Measurements from ENCODE around the gene PCGF3.

Gene PCGF3

DNA sequence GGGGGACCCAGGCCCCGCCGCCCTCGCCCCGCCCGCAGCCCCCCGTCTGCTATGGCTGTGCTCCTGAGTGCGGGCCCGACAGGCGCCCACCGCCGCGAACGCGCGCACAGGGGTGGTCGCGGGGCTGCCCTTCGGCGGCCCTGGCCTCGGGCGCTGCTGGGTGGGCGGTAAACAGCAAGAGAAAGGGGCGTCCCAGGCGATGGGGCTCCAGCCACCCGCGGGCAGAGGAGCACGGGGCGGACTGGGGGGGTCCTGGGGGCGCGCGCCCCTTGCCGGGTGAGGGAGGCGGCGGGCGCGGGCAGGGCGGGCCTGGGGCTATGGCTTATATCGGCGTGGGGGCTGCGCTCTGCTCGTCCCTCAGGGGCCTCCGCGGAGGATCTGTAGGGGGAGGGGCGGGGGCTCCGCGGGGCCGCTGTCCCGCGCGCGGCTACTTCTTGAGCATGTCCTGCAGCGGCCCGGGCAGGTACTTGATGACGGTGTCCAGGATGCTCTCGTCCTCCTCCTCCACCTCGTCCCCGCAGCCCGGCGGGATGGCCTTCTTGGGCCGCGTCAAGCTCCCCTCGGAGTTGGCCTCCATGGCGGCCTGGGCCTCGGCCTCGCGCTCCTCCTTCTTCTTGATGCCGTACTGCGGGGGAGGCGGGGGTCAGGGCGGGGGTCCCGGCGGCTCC lies 80.6 kb downstream of the PCGF3 start:
- no peak for DNase-seq

DNA sequence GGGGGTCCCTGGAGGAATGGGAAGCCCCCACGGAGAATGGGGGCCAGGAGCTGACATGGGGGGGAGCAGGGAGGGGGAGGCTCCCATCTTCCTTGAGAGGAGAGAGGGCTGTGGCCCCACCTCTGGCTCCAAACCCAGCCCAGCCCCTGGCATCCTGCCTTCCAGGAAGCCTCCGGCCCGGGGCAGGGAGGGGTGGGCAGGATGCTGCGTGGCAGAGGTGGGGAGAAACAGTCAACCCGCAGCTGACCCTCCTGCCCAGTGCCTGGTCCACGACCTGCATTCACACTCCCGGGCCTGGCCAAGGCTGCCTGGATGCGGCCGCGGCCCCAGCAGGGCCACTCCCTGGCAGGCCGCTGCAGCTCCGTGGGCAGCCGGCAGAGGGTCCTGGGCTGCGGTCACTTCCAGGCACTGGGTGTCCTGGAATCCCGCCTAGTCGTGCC lies 81.2 kb downstream of the PCGF3 start:
- no peak for DNase-seq

DNA sequence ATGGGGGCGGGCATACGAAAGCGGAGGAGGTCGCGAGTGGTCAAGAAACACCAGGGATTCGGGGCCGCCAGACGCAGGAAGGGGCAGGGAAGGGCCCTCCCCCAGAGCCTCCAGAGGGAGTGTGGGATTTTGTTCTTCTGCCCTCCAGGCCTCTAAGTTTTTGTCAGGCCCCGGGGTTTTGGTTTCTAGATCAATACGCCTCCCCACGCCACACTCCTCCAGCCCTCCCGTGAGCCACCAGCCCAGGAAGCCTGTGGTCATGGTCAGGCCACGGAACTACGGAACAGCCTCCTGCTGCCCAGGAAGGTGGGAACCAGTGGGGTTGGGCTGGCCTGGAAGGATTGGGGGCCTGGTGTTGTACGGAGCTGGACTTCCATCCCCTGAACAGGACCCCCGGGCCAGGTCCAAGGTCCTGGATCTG lies 81.9 kb downstream of the PCGF3 start:
- no peak for DNase-seq

DNA sequence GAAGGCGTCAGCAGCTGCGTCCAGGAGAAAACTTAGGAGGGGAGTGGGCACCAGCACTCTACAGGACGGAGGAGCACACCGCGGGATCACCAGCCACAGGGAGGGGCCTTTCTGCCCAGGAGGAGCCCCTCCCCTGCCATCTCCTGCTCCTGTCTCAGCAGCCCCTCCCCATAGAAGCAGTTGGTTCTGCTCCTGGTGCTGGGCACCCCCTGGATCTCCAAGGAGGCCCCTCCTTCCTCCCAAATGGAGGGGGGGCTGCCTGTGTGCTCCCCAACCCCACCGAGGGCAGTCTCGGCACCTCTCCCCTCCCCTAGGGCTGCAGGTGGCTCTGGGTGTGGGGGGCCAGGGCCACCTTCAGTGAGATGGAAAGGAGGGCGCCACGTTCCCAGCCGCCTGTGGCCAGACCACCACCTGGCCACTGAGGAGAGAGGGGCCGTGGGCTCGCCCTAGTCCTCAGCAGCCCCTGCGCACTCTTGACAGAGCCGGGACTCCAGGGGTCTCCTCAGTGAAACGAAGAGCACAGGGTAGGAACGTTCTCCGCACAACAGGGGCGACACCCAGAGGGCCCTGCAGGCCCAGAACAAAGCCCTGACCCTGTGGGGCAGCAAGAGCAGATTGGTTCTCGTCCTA lies 82.5 kb downstream of the PCGF3 start:
- no peak for DNase-seq

DNA sequence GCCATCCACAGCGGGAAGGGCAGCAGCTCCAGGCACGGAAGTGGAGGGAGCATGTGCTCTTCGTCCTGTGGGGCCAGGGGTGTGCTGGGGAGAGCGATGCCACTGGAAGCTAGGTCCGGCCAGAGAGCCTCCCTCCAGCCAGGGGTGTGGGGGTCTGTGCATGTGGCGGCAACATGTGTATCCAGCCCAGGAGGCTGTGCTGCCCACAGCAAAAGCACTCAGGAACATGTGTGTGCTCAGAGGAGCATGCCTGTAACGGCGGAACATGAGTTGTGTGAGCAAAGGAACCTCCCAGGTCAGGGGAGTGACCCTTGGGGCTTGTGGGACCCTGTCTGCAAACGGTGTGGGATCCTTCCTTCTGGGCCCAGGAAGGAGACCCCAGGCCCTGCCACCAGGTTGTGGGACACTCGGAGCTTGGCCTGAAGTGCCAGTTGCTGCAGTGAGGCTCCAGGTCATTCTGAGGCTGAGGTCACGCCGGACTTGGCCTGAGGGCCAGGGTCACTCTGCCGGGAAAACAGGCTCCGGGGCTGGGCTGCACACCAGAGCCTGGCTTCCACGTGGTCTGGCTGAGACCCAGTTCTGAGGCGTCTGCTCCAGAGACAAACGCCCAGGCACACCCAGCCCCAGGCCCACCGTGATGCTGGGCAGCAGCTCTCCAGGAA lies 83.1 kb downstream of the PCGF3 start:
- no peak for DNase-seq

DNA sequence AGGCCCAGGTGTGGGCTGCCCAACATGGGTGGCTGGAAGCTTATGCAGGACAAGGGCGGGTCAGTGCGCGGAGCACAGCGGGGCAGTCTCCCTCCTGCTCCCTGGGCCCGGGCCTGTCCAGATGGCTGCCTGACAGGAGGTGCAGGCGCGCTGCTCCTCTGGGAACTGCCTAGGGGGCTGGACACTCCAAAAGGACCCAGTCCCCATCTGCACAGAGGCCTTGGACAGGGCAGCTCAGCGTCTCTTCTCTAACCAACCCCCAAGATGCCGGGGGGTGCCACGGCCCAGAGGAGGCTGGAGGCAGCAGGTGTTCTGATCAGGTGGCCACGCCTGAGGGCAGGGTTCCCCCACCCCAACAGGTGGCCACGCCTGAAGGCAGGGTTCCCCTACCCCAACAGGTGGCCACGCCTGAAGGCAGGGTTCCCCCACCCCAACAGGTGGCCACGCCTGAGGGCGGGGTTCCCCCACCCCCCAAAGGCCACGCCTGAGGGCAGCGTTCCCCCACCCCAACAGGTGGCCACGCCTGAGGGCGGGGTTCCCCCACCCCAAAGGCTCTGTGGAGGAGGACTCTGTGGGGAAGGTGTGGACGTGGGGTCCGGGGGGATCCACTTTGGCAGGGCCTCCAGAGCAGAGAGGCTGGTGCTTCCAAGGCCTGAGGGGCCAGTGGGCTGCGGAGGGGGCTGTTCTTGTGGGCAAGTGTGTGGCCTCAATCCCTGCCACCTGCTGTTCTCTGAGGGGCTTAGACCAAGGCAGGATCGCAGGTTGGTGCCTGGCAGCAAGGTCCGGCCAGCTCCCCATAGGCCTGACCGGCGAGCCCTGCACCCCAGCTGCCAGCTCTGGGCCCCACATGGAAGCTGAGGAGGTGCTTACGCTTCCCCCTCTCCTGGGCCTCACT lies 84.2 kb downstream of the PCGF3 start:
- DNase-seq: no peak

DNA sequence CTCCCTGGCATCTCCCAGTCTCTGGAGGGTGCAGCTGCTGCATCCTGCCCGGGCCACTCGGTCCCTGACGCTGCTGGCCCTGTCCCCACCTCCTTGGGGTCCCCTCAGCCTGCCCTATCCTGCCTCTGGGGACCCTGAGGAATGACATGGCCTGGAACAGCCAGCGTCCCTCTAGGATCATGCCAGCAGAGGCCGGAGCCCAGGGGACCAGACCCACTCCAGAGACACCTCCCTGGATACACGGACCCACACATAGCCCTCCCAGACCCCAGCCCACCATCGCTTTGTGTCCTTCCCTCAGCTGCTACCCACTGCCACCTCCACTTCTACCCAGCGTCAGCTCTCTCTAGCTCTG lies 84.8 kb downstream of the PCGF3 start:
- DNase-seq: no peak

DNA sequence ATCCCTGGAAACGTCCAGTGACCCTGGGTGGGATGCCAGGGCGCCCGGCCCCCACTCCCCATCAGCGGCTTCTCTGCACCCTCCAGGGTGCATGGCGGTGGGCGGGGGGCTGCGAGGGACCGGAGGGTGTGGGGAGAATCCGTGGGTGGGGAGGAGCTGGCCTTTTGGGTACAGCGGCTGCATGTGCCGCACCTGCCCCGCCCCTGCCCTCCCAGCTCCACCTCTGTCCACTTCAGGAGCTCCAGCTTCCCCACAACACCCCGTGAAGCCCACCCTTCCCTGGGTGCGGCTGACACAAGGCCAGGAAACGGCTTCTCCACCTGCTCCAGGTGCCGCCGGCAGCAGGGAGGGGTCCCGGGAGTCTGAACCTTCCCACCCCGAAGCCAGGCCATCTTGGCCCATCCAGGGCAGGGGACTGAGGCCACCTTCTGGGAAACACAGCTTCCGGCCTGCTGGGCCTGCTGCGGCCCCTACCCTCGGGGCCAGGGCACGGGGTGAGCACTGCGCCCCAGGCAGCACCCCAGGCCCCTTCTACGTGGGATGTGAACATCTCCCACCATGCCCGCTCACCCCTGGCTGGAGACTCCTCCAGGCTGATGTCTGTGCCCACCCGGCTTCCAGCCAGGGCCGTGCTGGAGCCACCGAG lies 85.7 kb downstream of the PCGF3 start:
- DNase-seq: no peak

DNA sequence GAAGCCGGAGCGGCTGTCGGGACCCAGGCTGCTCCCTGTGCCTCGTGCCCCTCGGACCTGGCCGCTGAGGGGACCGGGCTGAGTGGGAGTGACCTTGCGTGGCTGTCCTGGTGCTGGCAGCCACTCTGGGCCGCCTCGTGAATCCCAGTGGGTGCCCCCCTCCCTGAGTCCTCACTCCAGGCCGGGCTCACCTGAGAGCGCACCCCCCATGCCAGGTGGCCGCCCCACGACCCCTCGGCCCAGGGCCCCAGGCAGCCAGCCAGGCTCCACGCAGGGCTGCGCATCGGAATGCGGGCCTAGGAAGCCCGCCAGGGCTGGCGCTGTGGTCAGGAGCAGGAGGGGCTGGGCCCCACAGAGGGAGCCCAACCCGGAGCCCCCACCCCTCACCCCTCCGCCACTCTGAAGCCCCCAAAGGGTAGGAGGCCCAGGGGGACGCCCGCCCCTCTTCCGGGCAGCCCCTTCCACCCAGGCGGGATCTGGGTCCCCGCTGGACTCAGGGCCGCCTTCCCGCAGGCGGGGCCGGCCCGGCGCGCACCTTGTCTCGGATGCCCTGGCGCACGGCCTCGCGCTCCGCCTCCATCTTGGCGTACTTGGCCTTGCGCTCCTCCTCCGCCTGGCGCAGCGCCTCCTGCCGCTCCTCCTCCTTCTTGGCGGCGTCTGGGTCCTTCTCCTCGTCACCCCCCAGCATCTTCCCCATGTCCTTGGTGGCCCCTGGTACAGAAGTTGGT lies 86.4 kb downstream of the PCGF3 start:
- DNase-seq: no peak

DNA sequence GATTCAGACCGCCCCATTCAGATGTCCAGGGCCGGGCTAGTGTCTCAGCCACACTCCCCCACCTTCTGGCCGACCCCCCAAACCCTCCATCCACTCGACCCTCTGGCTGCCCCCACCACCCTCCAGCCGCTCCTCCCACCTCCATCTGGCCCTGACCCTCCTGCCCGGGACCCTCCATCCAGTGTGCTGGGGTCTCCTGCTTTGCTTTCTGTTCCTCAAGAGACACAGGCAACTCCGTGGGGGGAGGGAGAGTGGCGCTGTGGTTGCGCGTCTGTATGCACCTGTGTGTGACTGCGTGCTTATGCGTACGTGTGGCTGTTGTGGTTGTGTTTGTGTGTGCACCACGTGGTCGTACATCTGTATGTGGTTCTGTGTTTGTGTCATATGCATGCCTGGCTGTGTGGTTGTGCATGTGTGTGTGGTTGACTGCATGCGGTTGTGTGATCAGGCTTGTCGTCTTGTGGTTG lies 87.0 kb downstream of the PCGF3 start:
- no peak for DNase-seq

DNA sequence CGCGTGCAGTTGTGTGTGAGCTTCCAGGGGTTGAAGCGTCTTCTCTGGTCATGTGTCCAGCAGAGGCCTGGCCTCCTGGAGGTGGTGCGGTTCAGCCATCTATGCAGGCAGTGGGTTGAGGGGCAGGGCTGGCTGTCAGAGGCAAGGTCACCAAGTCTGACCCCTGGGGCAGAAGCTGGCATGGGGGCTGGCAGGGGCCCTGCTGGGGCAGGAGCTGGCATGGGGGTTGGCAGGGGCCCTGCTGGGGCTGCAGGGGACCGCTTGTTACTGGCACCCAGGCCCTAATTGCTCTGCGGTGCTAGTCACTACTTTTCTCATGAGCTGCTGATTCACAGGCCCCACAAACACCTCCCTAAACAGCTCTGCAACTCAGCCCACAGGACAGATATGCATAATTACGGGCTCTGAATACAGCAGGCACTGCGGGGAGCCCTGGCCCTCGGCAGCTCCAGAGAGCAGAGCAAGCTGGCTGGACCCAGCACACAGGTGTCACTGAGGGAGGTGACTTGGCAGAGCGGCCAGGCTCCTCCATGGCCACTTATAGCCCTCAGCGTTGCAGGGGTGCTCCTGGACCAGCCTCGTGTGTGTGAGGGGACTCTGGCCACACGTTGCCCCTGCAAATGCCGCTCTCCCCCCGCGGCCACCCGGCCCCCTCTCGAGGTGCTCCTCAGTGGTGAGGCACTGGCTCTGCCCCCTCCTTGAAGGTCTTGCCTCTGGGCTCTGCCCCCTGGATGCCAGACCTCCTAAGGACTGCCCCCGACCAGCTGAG lies 87.6 kb downstream of the PCGF3 start:
- DNase-seq: no peak

DNA sequence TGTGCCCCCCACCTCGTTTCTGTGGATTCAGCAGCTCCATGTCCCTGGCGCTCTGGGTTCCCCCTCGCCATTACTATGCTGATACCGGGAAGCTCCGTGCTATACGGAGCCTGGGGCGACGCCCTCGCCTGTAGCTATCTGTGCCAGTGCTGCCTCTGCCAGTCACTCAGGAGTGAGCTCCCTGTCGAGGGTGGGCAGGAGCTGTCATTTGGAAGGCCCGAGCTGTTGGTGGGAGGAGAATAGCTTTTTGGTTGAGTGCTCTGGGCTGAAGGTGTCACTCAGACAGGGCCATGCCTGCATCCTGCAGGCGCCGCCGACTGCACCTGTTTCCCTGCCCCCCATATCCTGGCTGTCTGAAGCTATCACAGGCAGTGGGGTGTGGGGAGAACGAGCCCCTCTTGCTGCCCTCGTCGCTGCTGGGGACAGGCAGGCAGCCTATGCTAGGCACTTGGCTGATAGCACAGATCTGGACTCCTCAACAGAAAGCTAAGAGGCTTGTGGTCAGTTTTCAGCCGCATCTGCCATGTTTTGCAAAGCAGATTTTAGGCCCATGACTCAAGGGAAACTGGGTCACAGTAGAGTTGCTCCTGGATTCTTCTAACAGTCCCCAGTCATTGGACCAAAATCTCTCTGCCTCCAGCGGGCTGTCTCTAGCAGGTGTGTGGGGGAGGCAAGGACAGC lies 88.4 kb downstream of the PCGF3 start:
- no peak for DNase-seq

DNA sequence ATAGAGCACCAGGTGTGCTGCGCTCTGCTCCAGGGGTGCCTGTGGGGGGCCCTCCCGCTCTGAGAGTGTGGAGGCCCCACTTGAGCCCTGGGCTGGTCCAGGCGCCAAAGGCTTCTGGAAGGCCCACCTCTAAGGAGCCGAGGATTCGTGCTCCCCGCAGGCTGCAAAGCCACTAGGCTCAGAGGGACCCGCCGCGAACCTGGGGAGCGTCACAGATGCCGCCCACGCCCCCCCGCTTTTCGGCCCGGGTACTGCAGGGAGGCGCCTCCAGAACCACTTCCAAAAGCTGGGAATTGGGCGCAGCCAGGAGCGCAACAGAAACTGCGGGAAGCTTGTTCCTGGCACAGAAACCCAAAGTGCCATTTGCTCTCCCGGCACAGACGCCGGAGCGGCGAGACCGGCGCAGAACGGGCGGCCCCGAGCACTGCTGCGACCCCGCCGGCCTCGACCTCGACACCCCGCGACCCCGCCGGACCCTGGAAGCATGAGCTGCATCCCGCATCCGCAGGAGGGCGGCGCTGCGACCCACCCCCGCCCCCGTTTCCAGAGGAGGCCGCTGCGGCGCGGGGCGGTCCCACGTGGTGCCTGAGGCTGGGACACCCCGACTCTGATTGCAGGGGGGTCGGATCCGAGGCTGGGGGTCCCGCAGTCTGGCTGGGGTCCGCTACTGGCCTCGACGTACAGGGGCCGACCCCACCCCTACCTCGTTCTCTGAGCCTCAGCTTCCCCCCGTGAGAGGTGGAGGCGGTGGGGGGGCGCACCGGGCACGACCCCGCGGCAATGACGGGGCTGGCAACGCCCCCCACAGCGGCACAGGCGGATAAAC lies 89.5 kb downstream of the PCGF3 start:
- no peak for DNase-seq

DNA sequence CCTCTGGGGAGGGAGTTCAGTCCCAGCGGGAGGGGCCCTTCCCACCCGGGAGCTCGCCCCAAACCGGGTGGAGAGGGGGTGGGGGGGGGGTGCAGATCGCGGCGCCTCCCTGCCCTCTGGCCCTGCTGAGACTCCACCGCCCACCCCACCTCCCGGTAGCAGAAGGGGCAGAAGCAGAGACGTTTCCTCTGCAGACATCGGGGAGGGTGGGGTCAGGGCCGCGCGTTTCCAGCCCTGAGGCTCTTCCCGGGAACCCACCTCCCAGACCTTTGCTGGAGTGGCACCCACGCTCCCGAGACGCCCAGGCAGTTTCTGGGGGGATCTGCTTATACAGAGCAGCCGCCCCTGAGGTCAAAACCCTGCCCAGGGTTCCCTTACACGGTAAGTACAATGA lies 90.1 kb downstream of the PCGF3 start:
- DNase-seq: no peak

DNA sequence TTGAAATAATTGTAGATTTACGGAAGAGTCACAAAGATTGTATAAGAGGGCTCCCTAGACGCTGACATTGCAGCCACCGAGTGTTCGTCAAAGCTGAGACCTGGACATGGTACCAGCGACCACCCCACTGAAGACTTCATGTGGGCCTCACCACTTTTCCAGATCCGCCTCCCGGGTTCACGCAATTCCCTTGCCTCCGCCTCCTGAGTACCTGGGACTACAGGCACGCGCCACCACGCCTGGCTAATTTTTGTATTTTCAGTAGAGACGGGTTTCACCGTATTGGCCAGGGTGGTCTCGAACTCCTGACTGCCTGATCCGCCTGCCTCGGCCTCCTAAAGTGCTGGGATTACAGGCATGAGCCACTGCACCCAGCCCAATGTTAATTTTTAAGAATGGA lies 90.6 kb downstream of the PCGF3 start:
- no peak for DNase-seq

DNA sequence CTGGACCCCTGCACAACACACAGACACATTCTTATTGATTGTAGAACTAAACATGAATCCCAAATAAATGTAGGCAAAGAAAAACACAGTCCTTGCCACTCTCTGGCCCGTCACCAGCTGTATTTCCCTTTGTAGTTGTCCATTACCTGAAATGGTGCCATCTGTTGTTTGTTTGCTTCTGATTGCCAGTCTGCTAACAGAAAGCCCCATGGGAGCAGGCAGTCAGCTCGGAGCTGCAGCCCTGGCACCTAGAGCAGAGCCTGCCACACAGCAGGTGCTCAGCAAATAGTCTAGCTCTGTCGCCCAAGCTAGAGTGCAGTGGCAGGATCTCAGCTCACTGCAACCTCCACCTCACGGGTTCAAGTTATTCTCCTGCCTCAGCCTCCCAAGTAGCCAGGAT lies 91.4 kb downstream of the PCGF3 start:
- DNase-seq: peak; percentile 88

DNA sequence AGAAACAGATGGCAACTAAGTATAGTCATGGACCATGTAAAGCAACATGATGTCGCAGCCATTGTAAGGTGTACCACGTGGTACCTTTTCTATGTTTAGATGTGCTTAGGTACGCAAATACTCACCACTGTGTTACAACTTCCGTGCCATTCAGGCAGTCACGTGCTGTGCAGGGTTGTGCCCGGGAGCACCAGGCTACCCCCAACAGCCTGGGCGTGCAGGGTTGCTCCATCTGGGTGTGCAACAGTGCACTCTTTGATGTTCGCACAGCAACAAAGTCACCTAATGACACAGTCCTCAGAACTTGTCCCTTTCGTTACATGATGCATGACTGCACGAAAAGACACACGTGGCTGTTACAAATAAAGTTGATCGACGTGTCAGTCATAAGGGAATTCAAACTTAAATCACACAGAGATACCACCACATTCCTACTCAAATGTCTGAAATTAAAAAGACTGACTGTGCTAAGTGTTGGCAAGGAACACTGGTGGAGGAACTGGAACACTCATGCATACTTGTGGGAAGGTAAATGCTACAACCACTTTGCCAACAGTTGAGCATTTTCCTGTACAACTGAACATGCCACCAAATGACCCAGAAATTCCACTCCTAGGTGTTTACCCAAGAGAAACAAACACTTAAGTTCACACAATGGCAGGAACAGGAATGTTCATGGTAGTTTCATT lies 95.9 kb downstream of the PCGF3 start:
- no peak for DNase-seq

DNA sequence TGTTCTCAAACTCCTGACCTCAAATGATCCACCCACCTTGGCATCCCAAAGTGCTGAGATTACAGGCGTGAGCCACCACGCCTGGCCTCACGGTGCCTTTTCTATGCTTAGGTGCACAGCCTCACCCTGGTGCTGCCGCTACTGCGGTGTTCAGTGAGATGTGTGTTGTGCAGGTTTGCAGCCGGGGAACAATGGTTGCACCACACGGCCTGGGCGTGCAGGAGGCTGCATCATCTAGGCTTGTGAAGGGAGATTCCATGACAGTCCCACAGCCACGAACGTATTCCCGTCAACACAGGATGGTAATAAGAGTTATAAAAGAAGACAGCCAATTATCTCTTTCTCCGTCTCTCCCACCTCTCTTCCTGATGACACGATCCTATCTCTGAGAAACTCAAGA lies 98.3 kb downstream of the PCGF3 start:
- DNase-seq: no peak

DNA sequence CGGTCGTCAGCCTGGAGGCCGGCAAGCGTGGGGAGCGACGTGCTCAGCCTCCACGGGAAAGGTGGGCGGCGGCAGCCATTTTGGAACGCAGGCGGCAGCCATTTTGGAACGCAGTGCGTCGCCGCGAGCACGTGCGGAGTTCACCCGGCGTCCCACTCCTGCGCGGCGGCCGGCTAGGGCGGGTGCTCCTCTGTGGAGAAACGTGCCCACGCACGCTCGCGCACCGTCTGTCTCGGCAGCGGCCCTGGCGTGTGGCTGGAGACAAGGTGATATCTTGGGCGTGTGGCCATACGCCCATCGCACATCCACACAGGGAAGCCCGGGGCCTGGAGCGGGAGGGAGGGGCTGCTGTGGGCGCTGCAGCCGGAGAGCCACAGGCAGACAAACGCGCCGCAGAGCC lies 99.2 kb downstream of the PCGF3 start:
- no peak for DNase-seq

All from NCI-H1436 (cell line).